Panc1 (cell line): ENCODE measurements around the gene ARHGAP44.

Source experiments
- CTCF ChIP-seq: fragments of 450-650 bp; IDR thresholded peaks from 2 replicates; pipeline ENCODE4 v1.5.1; 2017; ENCODE audit warnings: mild to moderate bottlenecking
- POLR2AphosphoS5 ChIP-seq: IDR thresholded peaks from 2 replicates; pipeline ENCODE4 v1.6.1; 2012; ENCODE audit warnings: mild to moderate bottlenecking, low read depth, low read length, moderate library complexity

GRCh38 chr17:12896180-12896785, 107.0 kb downstream of the ARHGAP44 start:
- TF ChIP-seq CTCF (no peak), POLR2AphosphoS5 (no peak)
